ENCODE measurements around the gene ARF4. TPM values are rescaled to one million over a fixed set of nuclear protein-coding genes. Genes with fewer than 3 reads are reported as not detected.

The ARF4 gene
- total and polyA plus RNA-seq, 2 of the 4 experiments (the other 2 are of a cell fraction): 172 to 412 TPM

DNA sequence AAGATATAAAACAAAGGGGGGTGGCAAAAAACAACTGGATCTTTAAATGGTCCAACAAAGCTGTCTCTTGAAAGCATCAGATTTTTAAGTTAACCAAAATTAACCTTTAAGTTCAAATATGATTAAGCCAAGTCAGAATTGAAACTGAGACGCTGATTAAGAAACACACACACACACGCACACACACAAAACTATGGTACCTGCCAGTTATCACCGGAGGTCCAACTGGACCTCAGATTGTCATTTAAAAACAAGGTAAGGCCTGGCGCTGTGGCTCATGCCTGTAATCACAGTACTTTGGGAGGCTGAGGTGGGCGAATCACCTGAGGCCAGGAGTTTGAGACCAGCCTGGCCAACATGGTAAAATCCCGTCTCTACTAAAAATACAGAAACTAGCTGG is 10.4 kb downstream of the ARF4 start:
- no peak overlapping the region for H2AK5ac ChIP-seq (ENCODE audit: low read depth, low read length)
- no peak overlapping the region for H3K56ac ChIP-seq (ENCODE audit: extremely low read depth, insufficient read depth, low read length)
- H3K4me2 ChIP-seq (ENCODE audit: low read depth, low read length): no peak overlapping the region
- no peak overlapping the region for H2AK9ac ChIP-seq (replicated peaks; ENCODE audit: low read depth, low read length, poor library complexity)
- no peaks in the 10 kb centered on the region for H3K27me3 ChIP-seq (ENCODE audit: control insufficient read depth, insufficient read depth, low read length)
- H3K79me1 ChIP-seq (ENCODE audit: low read depth in 1 of 2, low read length in 2 of 2): peaks cover 0 to 12% of the 10 kb centered on the region in 2 experiments; a peak in 1 of 4 replicates
- no peak overlapping the region for H2BK15ac ChIP-seq (ENCODE audit: low read depth, low read length)
- no peak overlapping the region for H2BK20ac ChIP-seq (ENCODE audit: low read depth, low read length)
- no TSS peak for BruUV-seq (replicated peaks)
- CTCF ChIA-PET: no interaction called here
- intact Hi-C loops (cut with micrococcal nuclease) (no loop called here), dilution Hi-C loops (cut with HindIII; ENCODE audit: low sequenced_read_pairs, unreplicated experiment) (no loop called here), in situ Hi-C loops (cut with MboI; ENCODE audit: low sequenced_read_pairs) (no loop called here)
- POLR2A ChIA-PET (ENCODE audit: unreplicated experiment): interaction anchor here (0.5 kb wide), 1 partner anchor 273 kb away, joined by 3 read pairs; no protein-coding TSS in a partner anchor
- TF ChIP-seq MAFK (IDR thresholded peaks at IDR 0.05; ENCODE audit: low read depth, low read length): no peak
- no peak overlapping the region for H4K5ac ChIP-seq (ENCODE audit: low read depth, low read length)
- no peak overlapping the region for H3K27ac ChIP-seq (ENCODE audit: insufficient read depth, low read length)
- H3K23ac ChIP-seq (ENCODE audit: low read depth, low read length): no peak overlapping the region
- peaks cover 5% of the 10 kb centered on the region for H3K9me1 ChIP-seq (ENCODE audit: insufficient read depth, low read length)
- H3K4me3 ChIP-seq (ENCODE audit: insufficient read depth, low read depth, low read length): no peak overlapping the region
- H2AFZ ChIP-seq (replicated peaks; ENCODE audit: low read length, poor library complexity): no peak overlapping the region
- peaks cover 4% of the 10 kb centered on the region for H3K4me1 ChIP-seq (ENCODE audit: control insufficient read depth, insufficient read depth, low read length)
- H3K4ac ChIP-seq (ENCODE audit: low read depth, low read length): no peak overlapping the region
- no peaks in the 10 kb centered on the region for H3K9me3 ChIP-seq (ENCODE audit: control insufficient read depth, insufficient read depth, low read length)
- no peak overlapping the region for H2BK120ac ChIP-seq (ENCODE audit: low read depth, low read length)
- no peak overlapping the region for H4K8ac ChIP-seq (ENCODE audit: low read depth in 2 of 2, low read length in 2 of 2)
- H4K91ac ChIP-seq (ENCODE audit: insufficient read depth, low read depth, low read length): no peak overlapping the region
- no CpG with 5 or more reads among the region's 6 CpGs for WGBS, 2 experiments (ENCODE audit: extremely low coverage in 2 of 2, insufficient read length in 1 of 2)
- ATAC-seq (ENCODE audit: low read depth) (no peak), DNase-seq (no peak)
- H3K9ac ChIP-seq (ENCODE audit: low read depth, low read length): no peak overlapping the region
- H3K18ac ChIP-seq (ENCODE audit: low read depth, low read length): no peak overlapping the region
- H3K14ac ChIP-seq (replicated peaks; ENCODE audit: low read depth, low read length): no peak overlapping the region
- H3K36me3 ChIP-seq (ENCODE audit: control insufficient read depth, insufficient read depth, low read length): peaks cover 18% of the 10 kb centered on the region
- H4K20me1 ChIP-seq (ENCODE audit: insufficient read depth, low read length): peaks cover 99% of the 10 kb centered on the region
- H2BK5ac ChIP-seq (ENCODE audit: low read depth, low read length, poor library complexity, severe bottlenecking): no peak overlapping the region

Measured in IMR-90 (cell line).